ENCODE measurements around the gene RD3L. TPM values are rescaled to one million over a fixed set of nuclear protein-coding genes. Genes with fewer than 3 reads are reported as not detected.

The RD3L gene
- total and polyA plus RNA-seq, 2 of the 13 experiments (the other 11 are each of a cell fraction or from before 2014, with no cell fraction given), result not detected

DNA sequence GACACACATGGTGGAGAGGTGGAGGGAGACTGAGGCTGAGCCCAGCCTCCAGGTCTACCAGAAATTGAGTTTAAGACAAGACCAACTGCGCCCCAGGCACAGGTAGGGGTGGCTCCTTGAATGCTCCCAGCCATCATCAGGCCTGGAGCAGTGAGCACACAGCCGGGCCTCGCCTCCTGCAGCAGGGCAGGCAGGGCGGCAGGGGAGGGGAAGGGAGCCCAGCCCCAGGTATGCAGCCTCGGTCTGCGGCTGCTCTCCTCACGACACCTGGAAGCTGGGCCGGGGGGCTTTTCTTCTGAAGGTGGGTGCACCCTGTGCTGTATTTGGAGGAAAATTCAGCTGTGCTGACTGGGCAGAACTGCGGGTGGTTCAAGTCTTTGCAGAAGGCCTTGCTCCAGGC lies 43.6 kb downstream of the RD3L start (continued):
- TF ChIP-seq, protein P1, sequence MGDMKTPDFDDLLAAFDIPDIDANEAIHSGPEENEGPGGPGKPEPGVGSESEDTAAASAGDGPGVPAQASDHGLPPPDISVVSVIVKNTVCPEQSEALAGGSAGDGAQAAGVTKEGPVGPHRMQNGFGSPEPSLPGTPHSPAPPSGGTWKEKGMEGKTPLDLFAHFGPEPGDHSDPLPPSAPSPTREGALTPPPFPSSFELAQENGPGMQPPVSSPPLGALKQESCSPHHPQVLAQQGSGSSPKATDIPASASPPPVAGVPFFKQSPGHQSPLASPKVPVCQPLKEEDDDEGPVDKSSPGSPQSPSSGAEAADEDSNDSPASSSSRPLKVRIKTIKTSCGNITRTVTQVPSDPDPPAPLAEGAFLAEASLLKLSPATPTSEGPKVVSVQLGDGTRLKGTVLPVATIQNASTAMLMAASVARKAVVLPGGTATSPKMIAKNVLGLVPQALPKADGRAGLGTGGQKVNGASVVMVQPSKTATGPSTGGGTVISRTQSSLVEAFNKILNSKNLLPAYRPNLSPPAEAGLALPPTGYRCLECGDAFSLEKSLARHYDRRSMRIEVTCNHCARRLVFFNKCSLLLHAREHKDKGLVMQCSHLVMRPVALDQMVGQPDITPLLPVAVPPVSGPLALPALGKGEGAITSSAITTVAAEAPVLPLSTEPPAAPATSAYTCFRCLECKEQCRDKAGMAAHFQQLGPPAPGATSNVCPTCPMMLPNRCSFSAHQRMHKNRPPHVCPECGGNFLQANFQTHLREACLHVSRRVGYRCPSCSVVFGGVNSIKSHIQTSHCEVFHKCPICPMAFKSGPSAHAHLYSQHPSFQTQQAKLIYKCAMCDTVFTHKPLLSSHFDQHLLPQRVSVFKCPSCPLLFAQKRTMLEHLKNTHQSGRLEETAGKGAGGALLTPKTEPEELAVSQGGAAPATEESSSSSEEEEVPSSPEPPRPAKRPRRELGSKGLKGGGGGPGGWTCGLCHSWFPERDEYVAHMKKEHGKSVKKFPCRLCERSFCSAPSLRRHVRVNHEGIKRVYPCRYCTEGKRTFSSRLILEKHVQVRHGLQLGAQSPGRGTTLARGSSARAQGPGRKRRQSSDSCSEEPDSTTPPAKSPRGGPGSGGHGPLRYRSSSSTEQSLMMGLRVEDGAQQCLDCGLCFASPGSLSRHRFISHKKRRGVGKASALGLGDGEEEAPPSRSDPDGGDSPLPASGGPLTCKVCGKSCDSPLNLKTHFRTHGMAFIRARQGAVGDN (CRISPR knock-in tag; IDR thresholded peaks at IDR 0.05), result peak; percentile 28
- TF ChIP-seq NONO (IDR thresholded peaks at IDR 0.05) (no peak), NONO (CRISPR knock-in tag; conservative IDR thresholded peaks at IDR 0.05) (no peak)

GRCh38 chr14:103898204-103898603 lies 44.1 kb downstream of the RD3L start:
- WGBS (ENCODE audit: low lambda C conversion rate), result 95% methylated on average over 3 of the region's 4 CpGs
- in situ Hi-C loops (cut with HindIII; ENCODE audit: extremely low pct_ligation_motif_present, low pct_unique_long_range_greater_than_20kb), result no loop called here
- Histone ChIP-seq H2AFZ (ENCODE audit: low read length) (no peak overlapping the region), H3K27ac (ENCODE audit: extremely low read length, insufficient read depth, low read length) (no peak overlapping the region), H3K9me3 (ENCODE audit: low read length) (no peaks in the 10 kb centered on the region), H3K9ac (ENCODE audit: insufficient read depth, low read depth, low read length) (no peak overlapping the region), H3K4me3 (replicated peaks in 1 of 3; ENCODE audit: insufficient read depth in 1 of 3, low read depth in 2 of 3, low read length in 3 of 3) (no peak overlapping the region), H3K79me2 (ENCODE audit: insufficient read depth, low read length) (no peaks in the 10 kb centered on the region), H3K4me1 (ENCODE audit: insufficient read depth, low read length) (peaks cover 59% of the 10 kb centered on the region), H3K4me2 (ENCODE audit: low read depth, low read length) (no peak overlapping the region), H3K27me3 (ENCODE audit: control insufficient read depth in 1 of 2, insufficient read depth in 2 of 2, low read length in 2 of 2) (no peaks in the 10 kb centered on the region; a peak in 1 of 5 replicates), H4K20me1 (ENCODE audit: insufficient read depth, low read length) (no peaks in the 10 kb centered on the region), H3K36me3 (replicated peaks in 1 of 2; ENCODE audit: control insufficient read depth in 1 of 2, insufficient read depth in 2 of 2, low read length in 2 of 2) (no peaks in the 10 kb centered on the region)
- DNase-seq (ENCODE audit: low spot score) (no peak), ATAC-seq (no peak), FAIRE-seq (no peak)
- intact Hi-C loops (cut with micrococcal nuclease; ENCODE audit: unreplicated experiment), result no loop called here
- ChIA-PET POLR2A (interaction anchor here (1.7 to 6.3 kb wide), 2 partner anchors 9 to 18 kb away, joined by 15 to 62 read pairs; no protein-coding TSS in a partner anchor), CTCF (ENCODE audit: low intra/inter-chr PET ratio, low total read pairs) (no interaction called here)
- no TSS peak for BruUV-seq (replicated peaks)
- TF ChIP-seq HDAC6 (IDR thresholded peaks at IDR 0.05; ENCODE audit: low read depth, low read length) (no peak), ZNF362 (CRISPR knock-in tag; IDR thresholded peaks at IDR 0.05; ENCODE audit: borderline replicate concordance) (no peak), AKAP8 (CRISPR knock-in tag; IDR thresholded peaks at IDR 0.05) (no peak), PHF20 (CRISPR knock-in tag; IDR thresholded peaks at IDR 0.05) (no peak), ETV6 (CRISPR knock-in tag; conservative IDR thresholded peaks at IDR 0.05) (no peak), ZNF414 (CRISPR knock-in tag; IDR thresholded peaks at IDR 0.05) (no peak), EHMT2 (IDR thresholded peaks at IDR 0.05; ENCODE audit: borderline replicate concordance, low read depth, low read length) (no peak), MYPOP (CRISPR knock-in tag; IDR thresholded peaks at IDR 0.05) (no peak), SETDB1 (CRISPR knock-in tag; IDR thresholded peaks at IDR 0.05; ENCODE audit: borderline replicate concordance) (no peak), HOXA5 (CRISPR knock-in tag; IDR thresholded peaks at IDR 0.05) (no peak), ZNF296 (CRISPR knock-in tag; conservative IDR thresholded peaks at IDR 0.05) (no peak)
- TF ChIP-seq, protein P2, sequence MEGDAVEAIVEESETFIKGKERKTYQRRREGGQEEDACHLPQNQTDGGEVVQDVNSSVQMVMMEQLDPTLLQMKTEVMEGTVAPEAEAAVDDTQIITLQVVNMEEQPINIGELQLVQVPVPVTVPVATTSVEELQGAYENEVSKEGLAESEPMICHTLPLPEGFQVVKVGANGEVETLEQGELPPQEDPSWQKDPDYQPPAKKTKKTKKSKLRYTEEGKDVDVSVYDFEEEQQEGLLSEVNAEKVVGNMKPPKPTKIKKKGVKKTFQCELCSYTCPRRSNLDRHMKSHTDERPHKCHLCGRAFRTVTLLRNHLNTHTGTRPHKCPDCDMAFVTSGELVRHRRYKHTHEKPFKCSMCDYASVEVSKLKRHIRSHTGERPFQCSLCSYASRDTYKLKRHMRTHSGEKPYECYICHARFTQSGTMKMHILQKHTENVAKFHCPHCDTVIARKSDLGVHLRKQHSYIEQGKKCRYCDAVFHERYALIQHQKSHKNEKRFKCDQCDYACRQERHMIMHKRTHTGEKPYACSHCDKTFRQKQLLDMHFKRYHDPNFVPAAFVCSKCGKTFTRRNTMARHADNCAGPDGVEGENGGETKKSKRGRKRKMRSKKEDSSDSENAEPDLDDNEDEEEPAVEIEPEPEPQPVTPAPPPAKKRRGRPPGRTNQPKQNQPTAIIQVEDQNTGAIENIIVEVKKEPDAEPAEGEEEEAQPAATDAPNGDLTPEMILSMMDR (CRISPR knock-in tag; IDR thresholded peaks at IDR 0.05), result no peak
